ENCODE data around the gene CXCR3. TPM values are rescaled to one million over a fixed set of nuclear protein-coding genes. Genes with fewer than 3 reads are reported as not detected.
A peak's percentile ranks its signal among the peaks of the same experiment; 100 is the strongest.

CXCR3 gene
- polyA plus RNA-seq, 1 donor: 1.3 TPM

GRCh38 chrX:71622576-71623450, 4.5 kb upstream of the CXCR3 start:
- Histone ChIP-seq H3K9me3 (ENCODE audit: control insufficient read depth, low read depth, low read length) (no peaks in the 10 kb centered on the region), H3K36me3 (ENCODE audit: control insufficient read depth, insufficient read depth, low read length) (no peaks in the 10 kb centered on the region), H3K27ac (ENCODE audit: low read length) (peak overlapping the region; percentile 95), H3K4me1 (ENCODE audit: control insufficient read depth, insufficient read depth, low read length) (peaks cover 68% of the 10 kb centered on the region), H3K27me3 (ENCODE audit: control insufficient read depth, insufficient read depth, low read length) (no peaks in the 10 kb centered on the region), H3K4me3 (ENCODE audit: low read length) (no peak overlapping the region)
- no CpG with 5 or more reads among the region's 13 CpGs for WGBS (ENCODE audit: insufficient coverage, low lambda C conversion rate)
- DNase-seq: peak; percentile 88 to 93

- WGBS (ENCODE audit: insufficient coverage, low lambda C conversion rate): no CpG with 5 or more reads among the region's 9 CpGs
- H3K4me1 ChIP-seq (ENCODE audit: control insufficient read depth, insufficient read depth, low read length): peaks cover 68% of the 10 kb centered on the region
- H3K36me3 ChIP-seq (ENCODE audit: control insufficient read depth, insufficient read depth, low read length): no peaks in the 10 kb centered on the region
- no peak for DNase-seq
- H3K27ac ChIP-seq (ENCODE audit: low read length): peak overlapping the region; percentile 95
- H3K9me3 ChIP-seq (ENCODE audit: control insufficient read depth, low read depth, low read length): no peaks in the 10 kb centered on the region
- no peak overlapping the region for H3K4me3 ChIP-seq (ENCODE audit: low read length)
- no peaks in the 10 kb centered on the region for H3K27me3 ChIP-seq (ENCODE audit: control insufficient read depth, insufficient read depth, low read length)
Observed at GRCh38 chrX:71622032-71622575, 3.8 kb upstream of the CXCR3 start.

GRCh38 chrX:71621603-71622002, 3.3 kb upstream of the CXCR3 start:
- peak in 1 of 2 donors; percentile 55 for DNase-seq
- Histone ChIP-seq H3K4me3 (ENCODE audit: low read length) (no peak overlapping the region), H3K9me3 (ENCODE audit: control insufficient read depth, low read depth, low read length) (peaks cover 2% of the 10 kb centered on the region), H3K36me3 (ENCODE audit: control insufficient read depth, insufficient read depth, low read length) (no peaks in the 10 kb centered on the region), H3K4me1 (ENCODE audit: control insufficient read depth, insufficient read depth, low read length) (peaks cover 68% of the 10 kb centered on the region), H3K27ac (ENCODE audit: low read length) (peak overlapping the region; percentile 95), H3K27me3 (ENCODE audit: control insufficient read depth, insufficient read depth, low read length) (no peaks in the 10 kb centered on the region)
- no CpG with 5 or more reads among the region's 6 CpGs for WGBS (ENCODE audit: insufficient coverage, low lambda C conversion rate)

- Histone ChIP-seq H3K4me1 (ENCODE audit: control insufficient read depth, insufficient read depth, low read length) (peaks cover 56% of the 10 kb centered on the region), H3K27me3 (ENCODE audit: control insufficient read depth, insufficient read depth, low read length) (no peaks in the 10 kb centered on the region), H3K4me3 (ENCODE audit: low read length) (no peak overlapping the region), H3K36me3 (ENCODE audit: control insufficient read depth, insufficient read depth, low read length) (no peaks in the 10 kb centered on the region), H3K9me3 (ENCODE audit: control insufficient read depth, low read depth, low read length) (peaks cover 4% of the 10 kb centered on the region), H3K27ac (ENCODE audit: low read length) (no peak overlapping the region)
- no peak for DNase-seq
- WGBS (ENCODE audit: insufficient coverage, low lambda C conversion rate): no CpG with 5 or more reads among the region's 1 CpG
Observed at GRCh38 chrX:71619986-71620385, 1.7 kb upstream of the CXCR3 start.

GRCh38 chrX:71619193-71619592, 882 bp upstream of the CXCR3 start:
- Histone ChIP-seq H3K27ac (ENCODE audit: low read length) (no peak overlapping the region), H3K4me3 (ENCODE audit: low read length) (no peak overlapping the region), H3K4me1 (ENCODE audit: control insufficient read depth, insufficient read depth, low read length) (peaks cover 51% of the 10 kb centered on the region), H3K36me3 (ENCODE audit: control insufficient read depth, insufficient read depth, low read length) (no peaks in the 10 kb centered on the region), H3K27me3 (ENCODE audit: control insufficient read depth, insufficient read depth, low read length) (no peaks in the 10 kb centered on the region), H3K9me3 (ENCODE audit: control insufficient read depth, low read depth, low read length) (peaks cover 4% of the 10 kb centered on the region)
- no CpG with 5 or more reads among the region's 8 CpGs for WGBS (ENCODE audit: insufficient coverage, low lambda C conversion rate)
- DNase-seq: no peak

GRCh38 chrX:71618787-71619186, 476 bp upstream of the CXCR3 start:
- H3K27me3 ChIP-seq (ENCODE audit: control insufficient read depth, insufficient read depth, low read length): no peaks in the 10 kb centered on the region
- no peak for DNase-seq
- peak overlapping the region; percentile 94 for H3K27ac ChIP-seq (ENCODE audit: low read length)
- peaks cover 47% of the 10 kb centered on the region for H3K4me1 ChIP-seq (ENCODE audit: control insufficient read depth, insufficient read depth, low read length)
- no peak overlapping the region for H3K4me3 ChIP-seq (ENCODE audit: low read length)
- no peaks in the 10 kb centered on the region for H3K36me3 ChIP-seq (ENCODE audit: control insufficient read depth, insufficient read depth, low read length)
- H3K9me3 ChIP-seq (ENCODE audit: control insufficient read depth, low read depth, low read length): peaks cover 4% of the 10 kb centered on the region
- WGBS (ENCODE audit: insufficient coverage, low lambda C conversion rate): no CpG with 5 or more reads among the region's 3 CpGs

GRCh38 chrX:71617742-71618141, 569 bp downstream of the CXCR3 start:
- no CpG with 5 or more reads among the region's 8 CpGs for WGBS (ENCODE audit: insufficient coverage, low lambda C conversion rate)
- Histone ChIP-seq H3K27me3 (ENCODE audit: control insufficient read depth, insufficient read depth, low read length) (no peaks in the 10 kb centered on the region), H3K4me1 (ENCODE audit: control insufficient read depth, insufficient read depth, low read length) (peaks cover 36% of the 10 kb centered on the region), H3K9me3 (ENCODE audit: control insufficient read depth, low read depth, low read length) (peaks cover 4% of the 10 kb centered on the region), H3K36me3 (ENCODE audit: control insufficient read depth, insufficient read depth, low read length) (peaks cover 3% of the 10 kb centered on the region), H3K27ac (ENCODE audit: low read length) (peak overlapping the region; percentile 94), H3K4me3 (ENCODE audit: low read length) (no peak overlapping the region)
- no peak for DNase-seq

- peaks cover 30% of the 10 kb centered on the region for H3K4me1 ChIP-seq (ENCODE audit: control insufficient read depth, insufficient read depth, low read length)
- H3K4me3 ChIP-seq (ENCODE audit: low read length): no peak overlapping the region
- no peaks in the 10 kb centered on the region for H3K27me3 ChIP-seq (ENCODE audit: control insufficient read depth, insufficient read depth, low read length)
- peaks cover 8% of the 10 kb centered on the region for H3K36me3 ChIP-seq (ENCODE audit: control insufficient read depth, insufficient read depth, low read length)
- H3K9me3 ChIP-seq (ENCODE audit: control insufficient read depth, low read depth, low read length): peaks cover 4% of the 10 kb centered on the region
- no CpG with 5 or more reads among the region's 43 CpGs for WGBS (ENCODE audit: insufficient coverage, low lambda C conversion rate)
- peak overlapping the region; percentile 94 for H3K27ac ChIP-seq (ENCODE audit: low read length)
- peak; percentile 81 to 92 for DNase-seq
Observed at GRCh38 chrX:71616672-71617529, 1.4 kb downstream of the CXCR3 start.

- no CpG with 5 or more reads among the region's 10 CpGs for WGBS (ENCODE audit: insufficient coverage, low lambda C conversion rate)
- Histone ChIP-seq H3K27ac (ENCODE audit: low read length) (no peak overlapping the region), H3K27me3 (ENCODE audit: control insufficient read depth, insufficient read depth, low read length) (no peaks in the 10 kb centered on the region), H3K9me3 (ENCODE audit: control insufficient read depth, low read depth, low read length) (peaks cover 4% of the 10 kb centered on the region), H3K4me1 (ENCODE audit: control insufficient read depth, insufficient read depth, low read length) (peaks cover 27% of the 10 kb centered on the region), H3K4me3 (ENCODE audit: low read length) (no peak overlapping the region), H3K36me3 (ENCODE audit: control insufficient read depth, insufficient read depth, low read length) (peaks cover 15% of the 10 kb centered on the region)
- DNase-seq: no peak
Observed at GRCh38 chrX:71615954-71616353, 2.4 kb downstream of the CXCR3 start.

GRCh38 chrX:71615056-71615455, 3.3 kb downstream of the CXCR3 start:
- Histone ChIP-seq H3K4me3 (ENCODE audit: low read length) (no peak overlapping the region), H3K4me1 (ENCODE audit: control insufficient read depth, insufficient read depth, low read length) (peaks cover 26% of the 10 kb centered on the region), H3K36me3 (ENCODE audit: control insufficient read depth, insufficient read depth, low read length) (peaks cover 18% of the 10 kb centered on the region), H3K9me3 (ENCODE audit: control insufficient read depth, low read depth, low read length) (peaks cover 4% of the 10 kb centered on the region), H3K27ac (ENCODE audit: low read length) (no peak overlapping the region), H3K27me3 (ENCODE audit: control insufficient read depth, insufficient read depth, low read length) (no peaks in the 10 kb centered on the region)
- no CpG with 5 or more reads among the region's 4 CpGs for WGBS (ENCODE audit: insufficient coverage, low lambda C conversion rate)
- DNase-seq: no peak

Data from large intestine (tissue), 3 donors.